HCT116 (cell line): Measurements from ENCODE around the gene C20orf204. TPM values are rescaled to one million over a fixed set of nuclear protein-coding genes. Genes with fewer than 3 reads are reported as not detected.

ENCODE experiments used
- ATAC-seq: fragments of 200-7000 bp; cut with Tn5 transposase; 2 replicates; pipeline ENCODE4 v1.9.1; 2020; ENCODE audit warnings: mild to moderate bottlenecking, moderate library complexity
- BruUV-seq: library from RNA; stranded (reverse); fragments of 400-500 nt; replicated peaks from 2 replicates; lab custom pipeline; 2021; lab: Mats Ljungman, UMichigan
- CTCF ChIA-PET: fragments of 300-600 bp; sonication (Branson Sonifier 250); formaldehyde crosslinking; loops from one replicate; lab custom pipeline; 2021; ENCODE audit warnings: antibody characterized with exemption; lab: Charles Lee
- POLR2A ChIA-PET: fragments of 300-600, 350-600 bp; sonication (Branson Sonifier 250); formaldehyde crosslinking; loops from one replicate; lab custom pipeline; 2021; ENCODE audit warnings: antibody characterized with exemption; lab: Charles Lee
- RAD21 ChIA-PET, 2 experiments: fragments of 300-600 bp; sonication (Branson Sonifier 250); formaldehyde crosslinking; loops; one replicate each; lab custom pipeline; 2023; ENCODE audit warnings: low total read pairs in 2 of 2; ENCODE audit not compliant: uncharacterized antibody in 2 of 2, unreplicated experiment in 2 of 2, low non-redundant PET in 1 of 2; lab: Charles Lee
- DNase-seq: peaks from one replicate; pipeline ENCODE4 v3.0.0-alpha.2; 2010; ENCODE audit warnings: low read depth, low spot score
- H2AFZ ChIP-seq: fragments of 200-600 bp; shearing (Covaris generic), sonication (generic); 2 replicates; pipeline ENCODE4 v1.6.1; 2017; ENCODE audit warnings: low read depth, mixed run types, mixed read lengths, antibody characterized with exemption, low read length; ENCODE audit not compliant: poor library complexity, severe bottlenecking
- H3K27ac ChIP-seq: 2 replicates; pipeline ENCODE4 v1.5.1; 2012; ENCODE audit warnings: low read depth, low read length
- H3K27me3 ChIP-seq: fragments of 200-600 bp; sonication (generic); 2 replicates; pipeline ENCODE4 v1.6.1; 2016; ENCODE audit warnings: mixed run types, low read length, mixed read lengths; ENCODE audit not compliant: insufficient read depth
- H3K36me3 ChIP-seq, 2 experiments: fragments of 200-500 bp in 1 of 2; fragments of 200-600 bp in 1 of 2; sonication (Bioruptor generic) in 1 of 2; sonication (generic) in 1 of 2; 2 replicates each; pipeline versions ENCODE4 v1.5.1 to v1.6.1; 2014 to 2016; ENCODE audit warnings: low read length in 2 of 2, inconsistent platforms in 1 of 2, mixed read lengths in 1 of 2, mixed run types in 1 of 2; ENCODE audit not compliant: insufficient read depth in 2 of 2, control insufficient read depth in 1 of 2
- H3K4me1 ChIP-seq, 2 experiments: fragments of 200-600 bp in 1 of 2; sonication (generic) in 1 of 2; 2 replicates each; pipeline versions ENCODE4 v1.5.1 to v1.6.1; 2012 to 2017; ENCODE audit warnings: low read length in 2 of 2, inconsistent platforms in 1 of 2, mild to moderate bottlenecking in 1 of 2, mixed read lengths in 1 of 2, mixed run types in 1 of 2, moderate library complexity in 1 of 2; ENCODE audit not compliant: insufficient read depth in 2 of 2, control insufficient read depth in 1 of 2
- H3K4me2 ChIP-seq: fragments of 200-600 bp; sonication (generic); 2 replicates; pipeline ENCODE4 v1.6.1; 2017; ENCODE audit warnings: mixed run types, low read length, mixed read lengths
- H3K4me3 ChIP-seq, 2 experiments: fragments of 200-600 bp in 1 of 2; sonication (generic) in 1 of 2; replicated peaks in 1 of 2; 2 replicates each; pipeline ENCODE4 v1.5.1; 2011 to 2016; ENCODE audit warnings: low read length in 2 of 2, control low read depth in 1 of 2, low read depth in 1 of 2, mild to moderate bottlenecking in 1 of 2, mixed read lengths in 1 of 2, mixed run types in 1 of 2
- H3K79me2 ChIP-seq: fragments of 200-600 bp; sonication (generic); 2 replicates; pipeline ENCODE4 v1.6.1; 2017; ENCODE audit warnings: mild to moderate bottlenecking, mixed run types, low read length, moderate library complexity, mixed read lengths; ENCODE audit not compliant: insufficient read depth
- H3K9ac ChIP-seq: fragments of 200-600 bp; sonication (generic); 2 replicates; pipeline ENCODE4 v1.6.1; 2016; ENCODE audit warnings: low read length, mixed read lengths
- H3K9me2 ChIP-seq: fragments of 200-600 bp; sonication (generic), shearing (Covaris generic); 2 replicates; pipeline ENCODE4 v1.6.1; 2017; ENCODE audit warnings: mixed run types, mild to moderate bottlenecking, moderate library complexity; ENCODE audit not compliant: insufficient read depth
- H3K9me3 ChIP-seq, 2 experiments: fragments of 200-500 bp in 1 of 2; fragments of 200-600 bp in 1 of 2; sonication (Bioruptor generic) in 1 of 2; sonication (generic) in 1 of 2; 2 replicates each; pipeline ENCODE4 v1.6.1; 2014 to 2017; ENCODE audit warnings: low read length in 2 of 2, mixed read lengths in 2 of 2, inconsistent platforms in 1 of 2, low read depth in 1 of 2, mild to moderate bottlenecking in 1 of 2, mixed run types in 1 of 2, moderate library complexity in 1 of 2; ENCODE audit not compliant: control insufficient read depth in 1 of 2, insufficient read depth in 1 of 2
- H4K20me1 ChIP-seq: fragments of 200-600 bp; sonication (generic), shearing (Covaris generic); 2 replicates; pipeline ENCODE4 v1.6.1; 2017; ENCODE audit warnings: mixed run types, mild to moderate bottlenecking, moderate library complexity; ENCODE audit not compliant: insufficient read depth
- EGR1 ChIP-seq: IDR thresholded peaks from 2 replicates; pipeline ENCODE4 v1.6.1; 2012; ENCODE audit warnings: low read depth
- ELF1 ChIP-seq: IDR thresholded peaks from 2 replicates; pipeline ENCODE4 v1.6.1; 2012; ENCODE audit warnings: low read depth, borderline replicate concordance
- RAD21 ChIP-seq: IDR thresholded peaks from 2 replicates; pipeline ENCODE4 v1.6.1; 2012; ENCODE audit warnings: low read depth, mild to moderate bottlenecking
- SRF ChIP-seq: IDR thresholded peaks from 2 replicates; pipeline ENCODE4 v1.6.1; 2012; ENCODE audit warnings: low read depth
- ZNF274 ChIP-seq: fragments of 200-500 bp; sonication (Bioruptor generic); IDR thresholded peaks from 2 replicates; pipeline ENCODE4 v1.6.1; 2014; ENCODE audit warnings: mild to moderate bottlenecking, low read depth, low read length, inconsistent platforms
- intact Hi-C: fragments of 100-400 bp; cut with micrococcal nuclease; formaldehyde crosslinking; loops from 2 replicates; pipeline ENCODE4 v1.10.0; 2022
- total RNA-seq: library from RNA; stranded (reverse); gene quantifications from one replicate; pipeline ENCODE4 v1.2.1, GENCODE V29; 2021; ENCODE audit not compliant: unreplicated experiment
- TF ChIP-seq, protein P1 (sequence below): IDR thresholded peaks from 2 replicates; pipeline ENCODE4 v1.6.1; 2012
- TF ChIP-seq, protein P2 (sequence below): IDR thresholded peaks from 2 replicates; pipeline ENCODE4 v1.6.1; 2011; ENCODE audit warnings: mild to moderate bottlenecking, low read length, moderate library complexity; ENCODE audit not compliant: insufficient replicate concordance; ENCODE audit errors: extremely low read depth

C20orf204 gene
- total RNA-seq, 1 experiment from 2014 or later: 2.5 TPM

DNA sequence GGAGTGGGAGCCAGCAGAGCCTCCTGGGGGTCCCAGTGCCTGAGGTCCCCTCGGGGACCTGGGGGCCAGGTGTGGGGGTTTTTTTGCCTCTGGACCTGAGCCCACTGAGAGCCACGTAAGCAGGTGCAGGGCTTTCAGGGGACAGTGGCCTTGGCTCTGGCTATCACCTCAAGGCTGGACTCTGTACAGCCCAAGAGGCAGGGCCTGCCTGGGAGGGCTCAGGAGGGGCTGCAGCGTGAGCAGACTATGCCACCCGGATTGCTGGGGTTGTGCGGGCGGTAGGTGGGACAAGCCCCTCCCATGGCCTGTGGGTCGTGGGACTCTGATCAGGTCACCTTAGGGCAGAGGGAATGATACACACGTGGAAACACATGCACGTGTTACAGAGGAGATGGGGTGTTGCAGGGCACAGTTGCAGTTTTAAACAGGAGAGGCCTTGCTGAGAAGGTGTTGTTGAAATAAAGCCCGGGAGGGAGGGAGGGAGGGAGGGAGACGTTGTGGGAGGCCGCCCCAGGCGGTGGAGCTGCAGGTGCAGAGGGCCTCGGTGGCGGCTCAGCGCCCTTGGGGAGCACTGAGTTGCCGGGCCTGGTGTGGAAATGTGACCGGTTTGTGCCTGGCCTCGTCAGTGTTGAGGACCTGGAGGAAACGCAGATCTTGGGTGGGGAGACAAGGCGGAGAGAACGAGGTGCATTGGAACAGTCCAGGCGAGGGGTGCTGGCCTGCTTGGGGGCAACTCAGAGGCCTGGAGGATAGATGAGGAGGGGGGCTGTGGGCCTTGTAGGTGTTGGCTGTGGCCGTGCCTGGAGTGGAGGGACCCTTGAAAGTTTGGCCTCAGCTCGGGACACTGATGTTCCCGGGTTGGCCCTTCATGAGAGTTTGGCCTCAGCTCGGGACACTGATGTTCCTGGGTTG, 29.3 kb downstream of the C20orf204 start:
- RAD21 ChIA-PET: interaction anchor here in 1 of 2 experiments (0.8 kb wide), 1 partner anchor 26 kb away, joined by 3 read pairs; no protein-coding TSS in a partner anchor
- H3K4me2 ChIP-seq: peak overlapping the region; percentile 84
- ATAC-seq: no peak
- H3K27me3 ChIP-seq: no peaks in the 10 kb centered on the region
- peaks cover 42 to 54% of the 10 kb centered on the region in 2 experiments for H3K4me1 ChIP-seq
- intact Hi-C loops: no loop called here
- BruUV-seq: no TSS peak
- no peak for TF ChIP-seq ZNF274
- no peak for TF ChIP-seq SRF
- TF ChIP-seq RAD21: no peak
- TF ChIP-seq, protein P1, sequence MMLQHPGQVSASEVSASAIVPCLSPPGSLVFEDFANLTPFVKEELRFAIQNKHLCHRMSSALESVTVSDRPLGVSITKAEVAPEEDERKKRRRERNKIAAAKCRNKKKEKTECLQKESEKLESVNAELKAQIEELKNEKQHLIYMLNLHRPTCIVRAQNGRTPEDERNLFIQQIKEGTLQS: no peak
- TF ChIP-seq EGR1: no peak
- TF ChIP-seq, protein P2, sequence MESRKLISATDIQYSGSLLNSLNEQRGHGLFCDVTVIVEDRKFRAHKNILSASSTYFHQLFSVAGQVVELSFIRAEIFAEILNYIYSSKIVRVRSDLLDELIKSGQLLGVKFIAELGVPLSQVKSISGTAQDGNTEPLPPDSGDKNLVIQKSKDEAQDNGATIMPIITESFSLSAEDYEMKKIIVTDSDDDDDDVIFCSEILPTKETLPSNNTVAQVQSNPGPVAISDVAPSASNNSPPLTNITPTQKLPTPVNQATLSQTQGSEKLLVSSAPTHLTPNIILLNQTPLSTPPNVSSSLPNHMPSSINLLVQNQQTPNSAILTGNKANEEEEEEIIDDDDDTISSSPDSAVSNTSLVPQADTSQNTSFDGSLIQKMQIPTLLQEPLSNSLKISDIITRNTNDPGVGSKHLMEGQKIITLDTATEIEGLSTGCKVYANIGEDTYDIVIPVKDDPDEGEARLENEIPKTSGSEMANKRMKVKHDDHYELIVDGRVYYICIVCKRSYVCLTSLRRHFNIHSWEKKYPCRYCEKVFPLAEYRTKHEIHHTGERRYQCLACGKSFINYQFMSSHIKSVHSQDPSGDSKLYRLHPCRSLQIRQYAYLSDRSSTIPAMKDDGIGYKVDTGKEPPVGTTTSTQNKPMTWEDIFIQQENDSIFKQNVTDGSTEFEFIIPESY: no peak
- TF ChIP-seq ELF1: no peak
- TF ChIP-seq, all 23 proteins: peak for 0
- Histone ChIP-seq H3K4me3 (no peak overlapping the region), H3K9me2 (no peaks in the 10 kb centered on the region), H3K36me3 (no peaks in the 10 kb centered on the region), H2AFZ (no peak overlapping the region), H3K9ac (no peak overlapping the region), H3K79me2 (no peaks in the 10 kb centered on the region), H3K9me3 (no peaks in the 10 kb centered on the region), H4K20me1 (no peaks in the 10 kb centered on the region), H3K27ac (peak overlapping the region; percentile 15; the same call in 1 of the 2 replicates)
- DNase-seq: no peak
- ChIA-PET POLR2A (interaction anchor here (1.0 to 1.4 kb wide), 2 partner anchors 11 to 26 kb away, joined by 3 read pairs; no protein-coding TSS in a partner anchor), CTCF (interaction anchor here (0.7 to 1.3 kb wide), 3 partner anchors 27 to 85 kb away, joined by 3 to 4 read pairs (median 4); partner anchors contain the start of gene PRPF6)
